Subcutaneous adipose tissue (tissue), 4 donors: Measurements from ENCODE around the gene KHK. TPM values are rescaled to one million over a fixed set of nuclear protein-coding genes. Genes with fewer than 3 reads are reported as not detected.

Source experiments
- total RNA-seq, 4 donors: library from RNA; depleted of rRNA; stranded (reverse); fragments of >200 nt; gene quantifications; one replicate each; pipeline ENCODE4 v1.1.0, GENCODE V29; 2016
- TF ChIP-seq, protein P1 (sequence below): fragments of 450-650 bp; IDR thresholded peaks from one replicate; pipeline ENCODE4 v1.5.1; 2016; ENCODE audit warnings: low read depth, mild to moderate bottlenecking, control low read depth, antibody characterized with exemption, moderate library complexity

KHK gene
- total RNA-seq, 4 donors from 2014 or later = 1.1 to 2.9 (median 1.4) TPM

GRCh38 chr2:27136751-27137150 is 50.2 kb downstream of the KHK start:
- TF ChIP-seq, protein P1, sequence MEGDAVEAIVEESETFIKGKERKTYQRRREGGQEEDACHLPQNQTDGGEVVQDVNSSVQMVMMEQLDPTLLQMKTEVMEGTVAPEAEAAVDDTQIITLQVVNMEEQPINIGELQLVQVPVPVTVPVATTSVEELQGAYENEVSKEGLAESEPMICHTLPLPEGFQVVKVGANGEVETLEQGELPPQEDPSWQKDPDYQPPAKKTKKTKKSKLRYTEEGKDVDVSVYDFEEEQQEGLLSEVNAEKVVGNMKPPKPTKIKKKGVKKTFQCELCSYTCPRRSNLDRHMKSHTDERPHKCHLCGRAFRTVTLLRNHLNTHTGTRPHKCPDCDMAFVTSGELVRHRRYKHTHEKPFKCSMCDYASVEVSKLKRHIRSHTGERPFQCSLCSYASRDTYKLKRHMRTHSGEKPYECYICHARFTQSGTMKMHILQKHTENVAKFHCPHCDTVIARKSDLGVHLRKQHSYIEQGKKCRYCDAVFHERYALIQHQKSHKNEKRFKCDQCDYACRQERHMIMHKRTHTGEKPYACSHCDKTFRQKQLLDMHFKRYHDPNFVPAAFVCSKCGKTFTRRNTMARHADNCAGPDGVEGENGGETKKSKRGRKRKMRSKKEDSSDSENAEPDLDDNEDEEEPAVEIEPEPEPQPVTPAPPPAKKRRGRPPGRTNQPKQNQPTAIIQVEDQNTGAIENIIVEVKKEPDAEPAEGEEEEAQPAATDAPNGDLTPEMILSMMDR = no peak

GRCh38 chr2:27137322-27137935 is 50.9 kb downstream of the KHK start:
- TF ChIP-seq, protein P1 = no peak

GRCh38 chr2:27138111-27138510 is 51.5 kb downstream of the KHK start:
- TF ChIP-seq, protein P1 = no peak

GRCh38 chr2:27139310-27139709 is 52.7 kb downstream of the KHK start, which contains the start of gene PRR30:
Gene PRR30 (minus strand): TSS chr2:27139410. CDS start chr2:27138329, 1,081 bp downstream.
- TF ChIP-seq, protein P1 = no peak

DNA sequence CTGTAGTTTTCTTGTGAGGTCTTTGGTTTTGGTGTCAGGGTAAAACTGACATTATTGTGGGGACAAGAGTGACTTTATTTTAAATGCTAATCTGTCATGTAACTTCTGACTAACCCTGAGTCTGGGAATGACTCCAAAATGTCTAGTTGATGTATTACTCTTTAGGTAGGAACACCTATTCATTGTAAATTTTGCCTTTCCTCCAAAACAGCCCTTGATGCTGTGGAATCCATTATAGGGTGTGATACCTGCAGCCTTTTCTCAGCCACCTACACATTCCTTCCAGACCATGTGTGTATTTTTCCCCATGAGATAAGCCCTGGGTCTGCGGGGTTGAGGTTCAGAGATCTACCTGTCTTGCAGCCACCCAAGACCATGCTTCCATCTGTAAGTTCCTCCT is 56.7 kb downstream of the KHK start:
- TF ChIP-seq, protein P1 = no peak

GRCh38 chr2:27145682-27146081 is 59.1 kb downstream of the KHK start:
- TF ChIP-seq, protein P1 = no peak

GRCh38 chr2:27147935-27148334 is 61.4 kb downstream of the KHK start:
- TF ChIP-seq, protein P1 = no peak
